ENCODE results near the gene TMEM222.

DNA sequence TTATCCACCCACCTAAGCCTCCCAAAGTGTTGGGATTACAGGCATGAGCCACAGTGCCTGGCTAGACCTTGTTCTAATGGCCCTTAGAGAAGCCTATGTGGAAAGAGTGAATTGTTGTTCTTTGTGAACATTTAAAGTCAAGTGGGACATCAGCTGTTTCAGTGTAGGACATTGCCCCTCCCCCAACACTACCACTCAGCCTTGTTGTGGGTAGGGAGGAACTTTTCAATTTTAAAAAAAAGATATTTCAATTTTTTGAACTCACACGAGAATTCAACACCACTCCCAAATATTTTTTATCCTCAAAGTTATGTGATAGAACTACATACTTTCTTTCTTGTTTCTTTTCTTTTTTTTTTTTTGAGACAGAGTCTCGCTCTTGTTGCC, 36.7 kb upstream of the TMEM222 start:
- TF ChIP-seq, protein P1, sequence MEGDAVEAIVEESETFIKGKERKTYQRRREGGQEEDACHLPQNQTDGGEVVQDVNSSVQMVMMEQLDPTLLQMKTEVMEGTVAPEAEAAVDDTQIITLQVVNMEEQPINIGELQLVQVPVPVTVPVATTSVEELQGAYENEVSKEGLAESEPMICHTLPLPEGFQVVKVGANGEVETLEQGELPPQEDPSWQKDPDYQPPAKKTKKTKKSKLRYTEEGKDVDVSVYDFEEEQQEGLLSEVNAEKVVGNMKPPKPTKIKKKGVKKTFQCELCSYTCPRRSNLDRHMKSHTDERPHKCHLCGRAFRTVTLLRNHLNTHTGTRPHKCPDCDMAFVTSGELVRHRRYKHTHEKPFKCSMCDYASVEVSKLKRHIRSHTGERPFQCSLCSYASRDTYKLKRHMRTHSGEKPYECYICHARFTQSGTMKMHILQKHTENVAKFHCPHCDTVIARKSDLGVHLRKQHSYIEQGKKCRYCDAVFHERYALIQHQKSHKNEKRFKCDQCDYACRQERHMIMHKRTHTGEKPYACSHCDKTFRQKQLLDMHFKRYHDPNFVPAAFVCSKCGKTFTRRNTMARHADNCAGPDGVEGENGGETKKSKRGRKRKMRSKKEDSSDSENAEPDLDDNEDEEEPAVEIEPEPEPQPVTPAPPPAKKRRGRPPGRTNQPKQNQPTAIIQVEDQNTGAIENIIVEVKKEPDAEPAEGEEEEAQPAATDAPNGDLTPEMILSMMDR (IDR thresholded peaks at IDR 0.05), result no peak
- TF ChIP-seq POLR2AphosphoS5 (IDR thresholded peaks at IDR 0.05; ENCODE audit: low read depth, low read length) (no peak), NFIC (IDR thresholded peaks at IDR 0.05; ENCODE audit: borderline replicate concordance) (no peak), ELF1 (IDR thresholded peaks at IDR 0.05) (no peak), RFX5 (IDR thresholded peaks at IDR 0.05; ENCODE audit: low read length) (no peak), EP300 (IDR thresholded peaks at IDR 0.05; ENCODE audit: borderline replicate concordance in 1 of 2, low read depth in 1 of 2, low read length in 1 of 2) (no peak), EZH2phosphoT487 (IDR thresholded peaks at IDR 0.05; ENCODE audit: borderline replicate concordance, low read depth) (no peak), NRF1 (IDR thresholded peaks at IDR 0.05; ENCODE audit: low read depth, low read length) (no peak)
- TF ChIP-seq, protein P2, sequence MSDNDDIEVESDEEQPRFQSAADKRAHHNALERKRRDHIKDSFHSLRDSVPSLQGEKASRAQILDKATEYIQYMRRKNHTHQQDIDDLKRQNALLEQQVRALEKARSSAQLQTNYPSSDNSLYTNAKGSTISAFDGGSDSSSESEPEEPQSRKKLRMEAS (IDR thresholded peaks at IDR 0.05; ENCODE audit: low read depth), result no peak
- TF ChIP-seq, protein P3, sequence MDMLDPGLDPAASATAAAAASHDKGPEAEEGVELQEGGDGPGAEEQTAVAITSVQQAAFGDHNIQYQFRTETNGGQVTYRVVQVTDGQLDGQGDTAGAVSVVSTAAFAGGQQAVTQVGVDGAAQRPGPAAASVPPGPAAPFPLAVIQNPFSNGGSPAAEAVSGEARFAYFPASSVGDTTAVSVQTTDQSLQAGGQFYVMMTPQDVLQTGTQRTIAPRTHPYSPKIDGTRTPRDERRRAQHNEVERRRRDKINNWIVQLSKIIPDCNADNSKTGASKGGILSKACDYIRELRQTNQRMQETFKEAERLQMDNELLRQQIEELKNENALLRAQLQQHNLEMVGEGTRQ (IDR thresholded peaks at IDR 0.05; ENCODE audit: borderline replicate concordance, low read depth, low read length), result no peak

Data from SK-N-SH (cell line).